GM10266 (cell line): ENCODE measurements around the gene TTC23.

Source experiments
- DNase-seq: peaks from one replicate; pipeline ENCODE4 v3.0.0; 2012; ENCODE audit errors: extremely low spot score
- TF ChIP-seq, protein P1 (sequence below): IDR thresholded peaks from 2 replicates; pipeline ENCODE4 v1.5.1; 2012; ENCODE audit warnings: mild to moderate bottlenecking, low read depth; ENCODE audit not compliant: control insufficient read depth, insufficient read depth; ENCODE audit errors: missing control alignments

The TTC23 gene

DNA sequence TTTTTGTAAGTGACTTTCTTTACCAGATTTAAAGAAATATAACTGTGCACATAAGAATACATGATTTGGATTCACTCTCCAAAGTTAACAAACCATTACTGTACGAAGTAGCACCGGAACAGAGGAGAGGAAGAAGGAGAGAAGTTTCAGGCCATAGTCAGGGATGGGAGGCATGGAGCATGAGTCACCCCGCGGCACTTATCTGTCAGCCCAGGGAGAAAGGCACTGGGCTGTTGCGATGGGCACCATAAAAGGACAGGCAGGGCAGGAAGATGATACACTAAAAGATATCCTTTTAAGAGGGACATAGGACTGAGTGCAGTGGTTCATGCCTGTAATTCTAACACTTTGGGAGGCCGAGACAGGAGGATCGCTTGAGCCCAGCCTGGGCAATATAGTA is 37.0 kb downstream of the TTC23 start:
- TF ChIP-seq, protein P1, sequence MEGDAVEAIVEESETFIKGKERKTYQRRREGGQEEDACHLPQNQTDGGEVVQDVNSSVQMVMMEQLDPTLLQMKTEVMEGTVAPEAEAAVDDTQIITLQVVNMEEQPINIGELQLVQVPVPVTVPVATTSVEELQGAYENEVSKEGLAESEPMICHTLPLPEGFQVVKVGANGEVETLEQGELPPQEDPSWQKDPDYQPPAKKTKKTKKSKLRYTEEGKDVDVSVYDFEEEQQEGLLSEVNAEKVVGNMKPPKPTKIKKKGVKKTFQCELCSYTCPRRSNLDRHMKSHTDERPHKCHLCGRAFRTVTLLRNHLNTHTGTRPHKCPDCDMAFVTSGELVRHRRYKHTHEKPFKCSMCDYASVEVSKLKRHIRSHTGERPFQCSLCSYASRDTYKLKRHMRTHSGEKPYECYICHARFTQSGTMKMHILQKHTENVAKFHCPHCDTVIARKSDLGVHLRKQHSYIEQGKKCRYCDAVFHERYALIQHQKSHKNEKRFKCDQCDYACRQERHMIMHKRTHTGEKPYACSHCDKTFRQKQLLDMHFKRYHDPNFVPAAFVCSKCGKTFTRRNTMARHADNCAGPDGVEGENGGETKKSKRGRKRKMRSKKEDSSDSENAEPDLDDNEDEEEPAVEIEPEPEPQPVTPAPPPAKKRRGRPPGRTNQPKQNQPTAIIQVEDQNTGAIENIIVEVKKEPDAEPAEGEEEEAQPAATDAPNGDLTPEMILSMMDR, result no peak

GRCh38 chr15:99211926-99212325 is 37.5 kb downstream of the TTC23 start:
- TF ChIP-seq, protein P1, result no peak
- no peak for DNase-seq

More for the DNA sequence above, 37.0 kb downstream of the TTC23 start:
- no peak for DNase-seq

- DNase-seq, result no peak
- TF ChIP-seq, protein P1, result no peak
Measured at GRCh38 chr15:99210334-99210733, 39.0 kb downstream of the TTC23 start.

DNA sequence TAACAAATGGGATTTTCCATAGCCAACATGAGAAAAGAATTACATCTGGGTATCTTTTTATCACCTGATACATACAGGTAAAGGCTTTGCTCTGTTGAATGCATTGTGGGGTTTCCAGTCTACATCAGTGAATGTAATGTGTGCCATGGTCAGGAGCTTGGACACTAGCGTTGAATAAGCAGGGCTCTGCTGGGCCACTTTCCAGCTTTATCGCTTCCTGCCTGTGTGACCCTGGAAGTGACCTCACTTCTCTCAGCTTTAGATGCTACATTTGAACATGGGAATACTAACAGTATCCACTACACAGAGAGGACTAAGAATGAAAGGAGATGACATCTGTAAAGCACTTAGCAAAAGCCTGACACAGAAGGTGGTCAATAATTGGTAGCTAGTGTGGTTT is 40.1 kb downstream of the TTC23 start:
- DNase-seq, result no peak
- TF ChIP-seq, protein P1, result no peak

GRCh38 chr15:99207672-99208071 is 41.7 kb downstream of the TTC23 start:
- DNase-seq, result no peak
- TF ChIP-seq, protein P1, result no peak

- no peak for DNase-seq
- TF ChIP-seq, protein P1, result no peak
Measured at GRCh38 chr15:99202176-99202552, 47.2 kb downstream of the TTC23 start.

GRCh38 chr15:99201408-99202175 is 47.8 kb downstream of the TTC23 start:
- TF ChIP-seq, protein P1, result no peak
- DNase-seq, result no peak
